OCI-LY3 (cell line): ENCODE data around the gene PLPPR1.

Experiments
- EZH2phosphoT487 ChIP-seq: fragments of 200-600 bp; shearing (Covaris generic); IDR thresholded peaks from 2 replicates; pipeline ENCODE4 v1.6.1; 2018; ENCODE audit warnings: antibody characterized with exemption, mixed run types, low read depth
- TF ChIP-seq, protein P1 (sequence below): fragments of 200-600, 300-600 bp; sonication (generic); IDR thresholded peaks from 2 replicates; pipeline ENCODE4 v1.5.1; 2014; ENCODE audit warnings: antibody characterized with exemption, low read length, low read depth

DNA sequence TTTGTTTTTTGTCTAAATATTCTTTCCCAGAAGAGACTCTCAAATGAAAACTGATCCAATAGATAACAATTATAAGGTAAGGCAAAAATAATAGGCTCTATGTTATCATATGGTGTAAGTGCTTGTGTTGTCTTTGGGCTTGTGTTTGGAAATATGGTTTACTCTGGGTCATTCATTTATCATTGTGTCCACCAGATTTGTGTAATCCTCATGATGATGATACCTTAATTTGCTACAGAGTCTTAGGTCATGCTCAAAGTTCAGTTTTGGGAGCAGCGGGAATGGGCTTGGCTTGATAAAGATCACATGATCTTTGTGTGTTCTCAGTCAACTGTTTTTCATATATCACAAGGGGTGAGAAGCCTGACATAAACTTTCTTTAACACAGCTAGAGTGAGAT is 34.2 kb downstream of the PLPPR1 start:
- TF ChIP-seq, protein P1, sequence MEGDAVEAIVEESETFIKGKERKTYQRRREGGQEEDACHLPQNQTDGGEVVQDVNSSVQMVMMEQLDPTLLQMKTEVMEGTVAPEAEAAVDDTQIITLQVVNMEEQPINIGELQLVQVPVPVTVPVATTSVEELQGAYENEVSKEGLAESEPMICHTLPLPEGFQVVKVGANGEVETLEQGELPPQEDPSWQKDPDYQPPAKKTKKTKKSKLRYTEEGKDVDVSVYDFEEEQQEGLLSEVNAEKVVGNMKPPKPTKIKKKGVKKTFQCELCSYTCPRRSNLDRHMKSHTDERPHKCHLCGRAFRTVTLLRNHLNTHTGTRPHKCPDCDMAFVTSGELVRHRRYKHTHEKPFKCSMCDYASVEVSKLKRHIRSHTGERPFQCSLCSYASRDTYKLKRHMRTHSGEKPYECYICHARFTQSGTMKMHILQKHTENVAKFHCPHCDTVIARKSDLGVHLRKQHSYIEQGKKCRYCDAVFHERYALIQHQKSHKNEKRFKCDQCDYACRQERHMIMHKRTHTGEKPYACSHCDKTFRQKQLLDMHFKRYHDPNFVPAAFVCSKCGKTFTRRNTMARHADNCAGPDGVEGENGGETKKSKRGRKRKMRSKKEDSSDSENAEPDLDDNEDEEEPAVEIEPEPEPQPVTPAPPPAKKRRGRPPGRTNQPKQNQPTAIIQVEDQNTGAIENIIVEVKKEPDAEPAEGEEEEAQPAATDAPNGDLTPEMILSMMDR: no peak
- TF ChIP-seq EZH2phosphoT487: no peak
